GM23338 (cell line): ENCODE data around the gene LAMB3. TPM values are rescaled to one million over a fixed set of nuclear protein-coding genes. Genes with fewer than 3 reads are reported as not detected.

Source experiments
- ATAC-seq: fragments of 200-7000 bp; cut with Tn5 transposase; 3 replicates; pipeline ENCODE4 v1.9.1; 2020
- DNase-seq: peaks from one replicate; pipeline ENCODE4 v3.0.0-alpha.2; 2015; ENCODE audit warnings: low spot score
- H2AFZ ChIP-seq: fragments of 200-600 bp; sonication (generic); 2 replicates; pipeline ENCODE4 v1.8.0; 2016; ENCODE audit warnings: antibody characterized with exemption, mild to moderate bottlenecking, moderate library complexity
- H3F3A ChIP-seq: fragments of 200-600 bp; sonication (generic); replicated peaks from 2 replicates; pipeline ENCODE4 v1.8.0; 2017; ENCODE audit warnings: antibody characterized with exemption, mixed run types, low read depth
- H3K27ac ChIP-seq: fragments of 200-600 bp; sonication (generic); 2 replicates; pipeline ENCODE4 v1.6.1; 2016; ENCODE audit warnings: low read depth
- H3K27me3 ChIP-seq: fragments of 200-600 bp; sonication (generic); 2 replicates; pipeline ENCODE4 v1.8.0; 2016; ENCODE audit warnings: mild to moderate bottlenecking, mixed run types, moderate library complexity; ENCODE audit not compliant: insufficient read depth
- H3K36me3 ChIP-seq: fragments of 200-600 bp; sonication (generic); 2 replicates; pipeline ENCODE4 v1.8.0; 2016; ENCODE audit warnings: mild to moderate bottlenecking; ENCODE audit not compliant: insufficient read depth
- H3K4me1 ChIP-seq: fragments of 200-600 bp; sonication (generic); 2 replicates; pipeline ENCODE4 v1.8.0; 2016; ENCODE audit warnings: mild to moderate bottlenecking, moderate library complexity; ENCODE audit not compliant: insufficient read depth
- H3K4me2 ChIP-seq: fragments of 200-600 bp; sonication (generic); 2 replicates; pipeline ENCODE4 v1.7.1; 2017; ENCODE audit warnings: mixed run types
- H3K4me3 ChIP-seq: fragments of 200-600 bp; sonication (generic); 2 replicates; pipeline ENCODE4 v1.6.1; 2016; ENCODE audit warnings: mixed run types
- H3K79me2 ChIP-seq: fragments of 200-600 bp; sonication (generic); replicated peaks from 2 replicates; pipeline ENCODE4 v1.8.0; 2017; ENCODE audit warnings: mild to moderate bottlenecking; ENCODE audit not compliant: insufficient read depth
- H3K9me2 ChIP-seq: fragments of 200-600 bp; sonication (generic); 2 replicates; pipeline ENCODE4 v1.8.0; 2017; ENCODE audit not compliant: insufficient read depth
- H4K20me1 ChIP-seq: fragments of 200-600 bp; sonication (generic); replicated peaks from 2 replicates; pipeline ENCODE4 v1.8.0; 2017; ENCODE audit warnings: mild to moderate bottlenecking; ENCODE audit not compliant: insufficient read depth
- H3K27ac Mint-ChIP-seq: 2 replicates; pipeline ENCODE4 v1.8.0; 2020; ENCODE audit warnings: inconsistent platforms, mild to moderate bottlenecking, moderate library complexity, mixed read lengths
- H3K27me3 Mint-ChIP-seq: 3 replicates; pipeline ENCODE4 v1.8.0; 2022; ENCODE audit warnings: low read depth, mild to moderate bottlenecking, moderate library complexity, mixed read lengths, inconsistent platforms; ENCODE audit not compliant: insufficient read depth, poor library complexity
- H3K36me3 Mint-ChIP-seq: 3 replicates; pipeline ENCODE4 v1.8.0; 2021; ENCODE audit warnings: low read depth, mild to moderate bottlenecking, inconsistent platforms, moderate library complexity, mixed read lengths
- H3K4me1 Mint-ChIP-seq: 3 replicates; pipeline ENCODE4 v1.8.0; 2020; ENCODE audit warnings: mild to moderate bottlenecking, inconsistent platforms, mixed read lengths
- H3K4me3 Mint-ChIP-seq: 3 replicates; pipeline ENCODE4 v1.8.0; 2021; ENCODE audit warnings: moderate library complexity, mild to moderate bottlenecking, inconsistent platforms, mixed read lengths
- H3K9me3 Mint-ChIP-seq: 3 replicates; pipeline ENCODE4 v1.8.0; 2020; ENCODE audit warnings: moderate library complexity, mild to moderate bottlenecking, inconsistent platforms, mixed read lengths
- CREB1 ChIP-seq: fragments of 250-450 bp; sonication (Bioruptor Pico); IDR thresholded peaks from 2 replicates; pipeline ENCODE4 v1.5.0; 2020; ENCODE audit warnings: low read depth, mild to moderate bottlenecking, moderate library complexity
- EZH2 ChIP-seq: fragments of 200-600 bp; sonication (generic); IDR thresholded peaks from one replicate; pipeline ENCODE4 v1.8.0; 2017; ENCODE audit warnings: antibody characterized with exemption, mild to moderate bottlenecking, low read depth; ENCODE audit not compliant: unreplicated experiment
- EZH2phosphoT487 ChIP-seq: fragments of 200-600 bp; sonication (generic); IDR thresholded peaks from one replicate; pipeline ENCODE4 v1.8.1; 2018; ENCODE audit warnings: antibody characterized with exemption; ENCODE audit not compliant: unreplicated experiment
- POLR2AphosphoS5 ChIP-seq: IDR thresholded peaks from 2 replicates; pipeline ENCODE4 v1.6.1; 2016; ENCODE audit warnings: antibody characterized with exemption, low read depth
- REST ChIP-seq: IDR thresholded peaks from one replicate; pipeline ENCODE4 v1.6.1; 2018; ENCODE audit warnings: antibody characterized with exemption; ENCODE audit not compliant: unreplicated experiment
- STAT1 ChIP-seq: IDR thresholded peaks from one replicate; pipeline ENCODE4 v1.6.1; 2016; ENCODE audit warnings: antibody characterized with exemption; ENCODE audit not compliant: unreplicated experiment
- ZNF114 ChIP-seq: fragments of 250-450 bp; sonication (Bioruptor Pico); IDR thresholded peaks from 2 replicates; pipeline ENCODE4 v1.5.0; 2020; ENCODE audit warnings: mild to moderate bottlenecking, moderate library complexity
- ZNF331 ChIP-seq: fragments of 250-450 bp; sonication (Bioruptor Pico); IDR thresholded peaks from 2 replicates; pipeline ENCODE4 v1.5.0; 2020; ENCODE audit warnings: low read depth, mild to moderate bottlenecking, moderate library complexity
- polyA plus RNA-seq: library from polyadenylated mRNA; unstranded; fragments of >200 nt; fragmentation: Nextera tagmentation; extraction: Ambion mirVana; gene quantifications from 2 replicates; pipeline ENCODE4 v1.2.1, GENCODE V29; 2016
- total RNA-seq: library from RNA; depleted of rRNA; stranded (reverse); fragments of >200 nt; shearing (Covaris generic); gene quantifications from 2 replicates; pipeline ENCODE4 v1.2.3, GENCODE V29; 2014
- TF ChIP-seq, protein P1 (sequence below): fragments of 250-450 bp; sonication (Bioruptor Pico); IDR thresholded peaks from 2 replicates; pipeline ENCODE4 v1.5.0; 2020; ENCODE audit warnings: mild to moderate bottlenecking, moderate library complexity
- TF ChIP-seq, protein P2 (sequence below): IDR thresholded peaks from 2 replicates; pipeline ENCODE4 v1.6.1; 2016; ENCODE audit warnings: antibody characterized with exemption

LAMB3 gene
- total and polyA plus RNA-seq, 2 experiments from 2014 or later: 0.05 to 0.52 TPM

DNA sequence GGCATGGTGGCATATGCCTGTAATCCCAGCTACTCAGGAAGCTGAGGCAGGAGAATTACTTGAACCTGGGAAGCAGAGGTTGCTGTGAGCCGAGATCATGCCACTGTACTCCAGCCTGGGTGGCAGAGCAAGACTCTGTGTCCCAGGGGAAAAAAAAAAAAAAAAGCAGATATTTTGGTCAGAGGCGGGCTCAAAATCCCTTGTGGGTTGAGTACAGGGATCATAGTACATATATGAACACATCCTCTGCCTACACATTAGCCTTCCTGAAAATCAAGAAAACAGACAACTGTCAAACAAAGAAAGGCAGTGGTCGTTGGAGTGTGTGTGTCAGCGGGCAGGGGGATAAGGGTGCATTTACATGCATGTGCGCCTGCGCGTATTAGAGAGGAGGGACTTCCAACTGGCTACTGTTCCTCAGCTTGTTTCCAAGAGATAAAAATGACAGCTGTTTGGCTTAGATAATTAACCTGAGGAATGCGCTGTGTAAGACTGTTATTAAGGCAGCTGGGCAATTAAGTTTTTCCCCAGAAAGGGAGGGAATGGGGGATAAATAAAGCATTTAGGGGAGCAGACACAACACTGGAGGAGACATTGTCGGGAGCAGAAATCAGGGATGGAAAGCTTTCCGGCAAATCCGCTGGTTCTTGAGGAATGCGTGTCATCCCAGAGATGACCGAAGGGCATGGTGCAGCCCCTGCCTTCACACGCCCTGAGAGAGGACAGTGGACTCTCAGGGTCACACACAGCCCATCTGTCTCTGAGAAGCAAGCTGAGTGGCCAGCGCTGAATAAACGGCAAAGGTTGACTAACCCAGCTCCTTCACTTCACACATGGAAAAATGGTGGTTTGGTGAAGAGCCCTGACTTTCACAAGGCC, 6.4 kb downstream of the LAMB3 start (continued):
- TF ChIP-seq CREB1 (CRISPR knock-in tag) (no peak), ZNF331 (CRISPR knock-in tag) (no peak), EZH2 (no peak)

- Histone ChIP-seq H4K20me1 (no peaks in the 10 kb centered on the region), H3K9me2 (peaks cover 3% of the 10 kb centered on the region; the same call in 1 of the 2 replicates), H3K36me3 (no peaks in the 10 kb centered on the region), H3K27me3 (no peaks in the 10 kb centered on the region), H3F3A (no peaks in the 10 kb centered on the region), H3K4me1 (peaks cover 5% of the 10 kb centered on the region; the same call in 1 of the 2 replicates), H3K79me2 (no peaks in the 10 kb centered on the region), H3K4me3 (no peak overlapping the region), H3K27ac (no peak overlapping the region), H2AFZ (peak overlapping the region; percentile 23; the same call in 1 of the 2 replicates), H3K4me2 (no peak overlapping the region)
- H3K4me1 Mint-ChIP-seq: peaks cover 7% of the 10 kb centered on the region
- DNase-seq (no peak), ATAC-seq (no peak)
- no peaks in the 10 kb centered on the region; the same call in 2 of the 3 replicates for H3K9me3 Mint-ChIP-seq
- peaks cover 6% of the 10 kb centered on the region for H3K27me3 Mint-ChIP-seq
- H3K36me3 Mint-ChIP-seq: no peaks in the 10 kb centered on the region
- H3K27ac Mint-ChIP-seq: no peak overlapping the region
- H3K4me3 Mint-ChIP-seq: no peak overlapping the region
- TF ChIP-seq, protein P1, sequence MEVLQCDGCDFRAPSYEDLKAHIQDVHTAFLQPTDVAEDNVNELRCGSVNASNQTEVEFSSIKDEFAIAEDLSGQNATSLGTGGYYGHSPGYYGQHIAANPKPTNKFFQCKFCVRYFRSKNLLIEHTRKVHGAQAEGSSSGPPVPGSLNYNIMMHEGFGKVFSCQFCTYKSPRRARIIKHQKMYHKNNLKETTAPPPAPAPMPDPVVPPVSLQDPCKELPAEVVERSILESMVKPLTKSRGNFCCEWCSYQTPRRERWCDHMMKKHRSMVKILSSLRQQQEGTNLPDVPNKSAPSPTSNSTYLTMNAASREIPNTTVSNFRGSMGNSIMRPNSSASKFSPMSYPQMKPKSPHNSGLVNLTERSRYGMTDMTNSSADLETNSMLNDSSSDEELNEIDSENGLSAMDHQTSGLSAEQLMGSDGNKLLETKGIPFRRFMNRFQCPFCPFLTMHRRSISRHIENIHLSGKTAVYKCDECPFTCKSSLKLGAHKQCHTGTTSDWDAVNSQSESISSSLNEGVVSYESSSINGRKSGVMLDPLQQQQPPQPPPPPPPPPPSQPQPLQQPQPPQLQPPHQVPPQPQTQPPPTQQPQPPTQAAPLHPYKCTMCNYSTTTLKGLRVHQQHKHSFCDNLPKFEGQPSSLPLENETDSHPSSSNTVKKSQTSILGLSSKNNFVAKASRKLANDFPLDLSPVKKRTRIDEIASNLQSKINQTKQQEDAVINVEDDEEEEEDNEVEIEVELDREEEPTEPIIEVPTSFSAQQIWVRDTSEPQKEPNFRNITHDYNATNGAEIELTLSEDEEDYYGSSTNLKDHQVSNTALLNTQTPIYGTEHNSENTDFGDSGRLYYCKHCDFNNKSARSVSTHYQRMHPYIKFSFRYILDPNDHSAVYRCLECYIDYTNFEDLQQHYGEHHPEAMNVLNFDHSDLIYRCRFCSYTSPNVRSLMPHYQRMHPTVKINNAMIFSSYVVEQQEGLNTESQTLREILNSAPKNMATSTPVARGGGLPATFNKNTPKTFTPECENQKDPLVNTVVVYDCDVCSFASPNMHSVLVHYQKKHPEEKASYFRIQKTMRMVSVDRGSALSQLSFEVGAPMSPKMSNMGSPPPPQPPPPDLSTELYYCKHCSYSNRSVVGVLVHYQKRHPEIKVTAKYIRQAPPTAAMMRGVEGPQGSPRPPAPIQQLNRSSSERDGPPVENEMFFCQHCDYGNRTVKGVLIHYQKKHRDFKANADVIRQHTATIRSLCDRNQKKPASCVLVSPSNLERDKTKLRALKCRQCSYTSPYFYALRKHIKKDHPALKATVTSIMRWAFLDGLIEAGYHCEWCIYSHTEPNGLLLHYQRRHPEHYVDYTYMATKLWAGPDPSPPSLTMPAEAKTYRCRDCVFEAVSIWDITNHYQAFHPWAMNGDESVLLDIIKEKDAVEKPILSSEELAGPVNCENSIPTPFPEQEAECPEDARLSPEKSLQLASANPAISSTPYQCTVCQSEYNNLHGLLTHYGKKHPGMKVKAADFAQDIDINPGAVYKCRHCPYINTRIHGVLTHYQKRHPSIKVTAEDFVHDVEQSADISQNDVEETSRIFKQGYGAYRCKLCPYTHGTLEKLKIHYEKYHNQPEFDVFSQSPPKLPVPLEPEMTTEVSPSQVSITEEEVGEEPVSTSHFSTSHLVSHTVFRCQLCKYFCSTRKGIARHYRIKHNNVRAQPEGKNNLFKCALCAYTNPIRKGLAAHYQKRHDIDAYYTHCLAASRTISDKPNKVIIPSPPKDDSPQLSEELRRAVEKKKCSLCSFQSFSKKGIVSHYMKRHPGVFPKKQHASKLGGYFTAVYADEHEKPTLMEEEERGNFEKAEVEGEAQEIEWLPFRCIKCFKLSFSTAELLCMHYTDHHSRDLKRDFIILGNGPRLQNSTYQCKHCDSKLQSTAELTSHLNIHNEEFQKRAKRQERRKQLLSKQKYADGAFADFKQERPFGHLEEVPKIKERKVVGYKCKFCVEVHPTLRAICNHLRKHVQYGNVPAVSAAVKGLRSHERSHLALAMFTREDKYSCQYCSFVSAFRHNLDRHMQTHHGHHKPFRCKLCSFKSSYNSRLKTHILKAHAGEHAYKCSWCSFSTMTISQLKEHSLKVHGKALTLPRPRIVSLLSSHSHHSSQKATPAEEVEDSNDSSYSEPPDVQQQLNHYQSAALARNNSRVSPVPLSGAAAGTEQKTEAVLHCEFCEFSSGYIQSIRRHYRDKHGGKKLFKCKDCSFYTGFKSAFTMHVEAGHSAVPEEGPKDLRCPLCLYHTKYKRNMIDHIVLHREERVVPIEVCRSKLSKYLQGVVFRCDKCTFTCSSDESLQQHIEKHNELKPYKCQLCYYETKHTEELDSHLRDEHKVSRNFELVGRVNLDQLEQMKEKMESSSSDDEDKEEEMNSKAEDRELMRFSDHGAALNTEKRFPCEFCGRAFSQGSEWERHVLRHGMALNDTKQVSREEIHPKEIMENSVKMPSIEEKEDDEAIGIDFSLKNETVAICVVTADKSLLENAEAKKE (CRISPR knock-in tag): no peak
- no peak for TF ChIP-seq EZH2phosphoT487
- TF ChIP-seq, protein P2, sequence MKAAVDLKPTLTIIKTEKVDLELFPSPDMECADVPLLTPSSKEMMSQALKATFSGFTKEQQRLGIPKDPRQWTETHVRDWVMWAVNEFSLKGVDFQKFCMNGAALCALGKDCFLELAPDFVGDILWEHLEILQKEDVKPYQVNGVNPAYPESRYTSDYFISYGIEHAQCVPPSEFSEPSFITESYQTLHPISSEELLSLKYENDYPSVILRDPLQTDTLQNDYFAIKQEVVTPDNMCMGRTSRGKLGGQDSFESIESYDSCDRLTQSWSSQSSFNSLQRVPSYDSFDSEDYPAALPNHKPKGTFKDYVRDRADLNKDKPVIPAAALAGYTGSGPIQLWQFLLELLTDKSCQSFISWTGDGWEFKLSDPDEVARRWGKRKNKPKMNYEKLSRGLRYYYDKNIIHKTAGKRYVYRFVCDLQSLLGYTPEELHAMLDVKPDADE: no peak
- TF ChIP-seq REST: no peak
- TF ChIP-seq ZNF331 (CRISPR knock-in tag): no peak
- TF ChIP-seq STAT1: no peak
- TF ChIP-seq ZNF114 (CRISPR knock-in tag): no peak
- TF ChIP-seq POLR2AphosphoS5: no peak
- TF ChIP-seq EZH2: no peak
Observed at GRCh38 chr1:209643285-209644020, 8.8 kb downstream of the LAMB3 start.
